CD4-positive, alpha-beta T cell treated with Interleukin-6 at 100 ng/mL for 8 hours (primary cell): Measurements from ENCODE around the gene FNDC5.

ENCODE experiments used
- DNase-seq: peaks from one replicate; pipeline ENCODE4 v3.0.0-alpha.2; 2020; ENCODE audit warnings: mixed read lengths, low spot score

FNDC5 gene

GRCh38 chr1:32897082-32898049 is 26.7 kb upstream of the FNDC5 start:
- no peak for DNase-seq

DNA sequence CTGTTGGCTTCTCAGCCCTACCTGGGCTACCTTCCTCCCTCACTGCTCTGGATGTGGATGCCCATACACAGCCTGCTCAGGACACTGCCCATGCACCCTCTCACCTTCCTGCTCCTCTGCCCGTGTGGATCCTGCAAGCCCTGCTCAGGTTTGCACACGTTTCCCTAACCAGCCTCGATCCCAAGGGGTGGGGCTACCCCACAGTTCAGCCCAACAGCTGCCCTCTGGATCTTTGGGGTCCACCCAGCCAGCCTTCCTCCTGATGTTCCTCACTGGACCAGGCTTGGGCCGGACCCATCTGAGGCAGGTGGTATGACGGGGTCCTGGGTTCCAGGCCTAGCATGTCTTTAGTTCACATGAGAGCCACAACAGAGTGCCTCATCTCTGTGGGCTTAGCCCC is 25.7 kb upstream of the FNDC5 start:
- no peak for DNase-seq

DNA sequence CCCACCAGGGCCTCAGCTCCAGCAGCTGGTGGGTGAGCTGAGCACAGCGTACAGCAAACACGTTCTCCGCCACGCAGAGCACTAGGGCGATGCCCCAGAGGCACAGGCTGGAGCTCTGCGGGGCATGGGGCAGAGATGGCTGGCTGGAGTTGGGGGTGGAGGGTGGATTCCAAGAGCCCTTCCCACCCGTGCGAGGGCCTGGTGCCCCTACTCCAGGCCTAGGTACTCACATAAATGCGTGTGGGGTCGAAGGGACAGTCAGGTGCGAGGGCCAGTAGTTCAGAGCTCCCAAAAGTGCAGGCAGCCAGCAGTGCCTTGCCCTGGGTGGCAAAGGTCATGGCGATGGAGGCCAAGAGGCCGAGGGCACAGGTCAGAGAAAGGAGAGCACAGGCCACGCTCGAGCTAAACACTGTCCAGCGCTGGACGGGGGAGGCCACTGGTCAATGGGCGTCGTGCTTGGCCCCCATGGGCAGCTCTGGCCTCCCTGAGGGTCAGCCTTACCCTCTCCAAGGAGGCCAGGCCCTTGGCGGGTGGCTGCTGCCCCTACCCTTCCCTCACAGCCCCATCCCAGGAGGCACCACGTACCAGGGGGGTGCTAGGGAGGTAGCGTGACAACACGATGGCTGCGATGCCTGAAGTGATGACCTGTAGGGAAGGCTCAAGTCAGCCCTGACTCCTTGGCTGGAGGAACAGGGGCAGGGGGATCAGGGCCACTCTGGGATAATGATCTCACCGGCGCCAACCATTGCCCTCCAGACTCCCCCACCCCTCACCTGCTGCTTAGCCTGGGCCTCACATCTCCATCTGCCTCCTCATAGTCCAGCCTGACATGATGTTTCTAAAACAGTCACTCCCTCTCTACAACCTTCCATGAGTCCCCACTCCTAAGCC is 24.9 kb upstream of the FNDC5 start:
- DNase-seq = no peak

DNA sequence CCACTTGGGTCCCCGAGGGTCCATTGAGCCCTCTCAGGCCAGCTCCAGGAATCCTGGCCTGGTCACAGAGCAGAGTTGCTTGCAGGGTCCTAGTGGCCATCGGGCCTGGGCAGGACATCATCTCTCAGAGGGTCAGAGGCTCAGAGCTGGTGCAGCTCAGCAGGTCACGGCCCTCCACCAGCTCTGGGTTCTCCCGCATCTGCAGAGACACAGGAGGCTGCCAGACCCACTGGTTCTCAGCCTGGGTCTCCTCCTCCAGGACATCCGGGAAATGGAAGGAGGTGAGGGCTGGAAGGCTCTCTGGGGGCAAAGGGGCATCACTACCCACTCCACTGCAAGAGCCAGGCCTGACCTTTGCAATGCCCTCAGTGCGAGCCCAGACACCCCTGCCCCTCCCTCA is 24.0 kb upstream of the FNDC5 start:
- no peak for DNase-seq

- no peak for DNase-seq
Observed at GRCh38 chr1:32894019-32894600, 23.4 kb upstream of the FNDC5 start.

GRCh38 chr1:32893198-32894018 is 22.7 kb upstream of the FNDC5 start:
- no peak for DNase-seq

DNA sequence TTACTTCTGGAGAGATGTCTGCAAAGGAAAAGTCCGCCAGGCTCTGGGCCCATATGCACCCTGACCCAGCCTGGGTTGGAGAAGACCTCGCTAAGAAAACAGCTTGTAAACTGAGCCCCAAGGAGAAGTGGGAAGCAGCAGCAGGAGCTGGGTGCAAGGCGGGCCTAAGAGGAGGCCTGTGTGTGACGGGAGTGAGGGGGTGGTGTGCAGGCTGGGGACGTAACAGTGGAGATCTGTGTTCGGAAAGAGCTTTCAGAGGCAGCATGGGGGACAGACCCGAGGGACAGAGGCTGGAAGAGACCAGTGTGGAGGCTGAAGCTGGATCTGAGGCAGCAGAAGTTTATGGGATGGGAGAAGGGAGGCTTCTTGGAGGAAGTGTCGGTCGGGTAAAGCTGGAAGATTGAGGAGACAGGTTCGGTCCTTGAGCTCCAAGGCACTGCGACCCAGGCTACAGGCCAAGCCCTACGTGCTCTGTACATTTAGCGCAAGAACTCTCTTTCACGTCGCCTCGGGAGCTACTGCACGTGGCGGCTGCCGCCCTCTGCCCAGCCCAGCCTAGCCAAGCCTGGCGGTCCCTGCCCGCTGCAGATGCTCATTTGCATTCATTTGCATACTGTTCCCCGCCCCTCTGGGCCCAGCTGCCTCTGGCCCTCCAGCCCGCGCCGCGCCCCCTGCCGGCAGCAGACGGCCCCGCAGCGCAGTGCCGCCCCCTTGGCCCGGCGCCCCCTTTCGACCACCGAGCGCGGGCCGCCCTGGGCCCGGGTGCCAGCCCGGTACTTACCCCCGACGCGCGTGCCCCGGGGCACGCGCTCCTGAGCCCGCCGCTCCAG is 21.9 kb upstream of the FNDC5 start:
- no peak for DNase-seq

- DNase-seq = no peak
Observed at GRCh38 chr1:32891630-32892029, 20.9 kb upstream of the FNDC5 start.

- no peak for DNase-seq
Observed at GRCh38 chr1:32891241-32891570, 20.5 kb upstream of the FNDC5 start.

GRCh38 chr1:32890516-32891240 is 20.0 kb upstream of the FNDC5 start:
- no peak for DNase-seq

DNA sequence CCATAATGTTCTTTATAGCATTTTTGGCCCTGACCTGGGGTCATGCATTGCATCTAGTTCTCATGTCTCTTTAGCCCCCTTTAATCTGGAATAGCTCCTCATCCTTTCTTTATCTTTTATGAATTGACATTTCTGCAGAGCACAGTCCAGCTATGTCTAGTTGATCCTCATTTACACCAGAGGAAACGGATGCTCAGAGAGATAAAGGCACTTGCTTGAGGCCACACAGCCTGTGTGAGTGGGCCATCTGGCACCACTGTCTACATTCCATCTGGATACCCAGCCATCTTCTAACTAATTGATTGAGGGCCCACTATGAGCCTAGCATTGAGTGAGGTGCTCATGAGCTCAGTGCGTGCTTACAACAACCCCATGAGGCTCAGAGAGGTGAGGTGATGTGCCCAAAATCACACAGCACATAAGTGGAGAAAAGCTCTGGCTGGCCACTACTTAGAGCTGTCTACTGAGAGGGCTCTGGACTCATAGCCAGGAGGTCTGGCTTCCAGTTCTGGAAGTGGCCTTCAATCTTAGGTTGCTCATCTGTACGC is 19.1 kb upstream of the FNDC5 start:
- DNase-seq = no peak

DNA sequence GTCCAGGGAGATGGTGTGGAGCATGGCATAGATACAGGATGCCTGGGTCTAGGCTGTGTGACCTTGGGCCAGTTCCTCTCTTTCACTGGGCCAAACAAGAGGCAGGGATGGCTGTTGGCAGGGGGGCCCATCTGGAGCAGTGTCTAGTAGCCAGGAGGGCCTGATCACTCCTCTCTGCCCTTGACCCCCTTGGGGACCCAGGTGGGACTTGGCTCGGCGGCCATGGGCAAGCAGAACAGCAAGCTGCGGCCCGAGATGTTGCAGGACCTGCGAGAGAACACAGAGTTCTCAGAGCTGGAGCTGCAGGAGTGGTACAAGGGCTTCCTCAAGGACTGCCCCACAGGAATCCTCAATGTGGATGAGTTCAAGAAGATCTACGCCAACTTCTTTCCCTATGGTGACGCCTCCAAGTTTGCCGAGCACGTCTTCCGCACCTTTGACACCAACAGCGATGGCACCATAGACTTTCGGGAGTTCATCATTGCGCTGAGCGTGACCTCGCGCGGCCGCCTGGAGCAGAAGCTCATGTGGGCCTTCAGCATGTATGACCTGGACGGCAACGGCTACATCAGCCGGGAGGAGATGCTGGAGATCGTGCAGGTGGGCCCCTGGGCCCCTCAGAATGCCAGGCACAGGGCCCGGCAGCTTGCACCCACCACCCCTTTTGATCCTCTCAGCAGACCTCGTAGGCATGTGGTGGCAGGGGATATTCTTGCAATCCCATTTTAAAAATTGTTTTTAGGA is 18.1 kb upstream of the FNDC5 start:
- no peak for DNase-seq

- no peak for DNase-seq
Observed at GRCh38 chr1:32888134-32888533, 17.4 kb upstream of the FNDC5 start.

- no peak for DNase-seq
Observed at GRCh38 chr1:32887623-32888022, 16.9 kb upstream of the FNDC5 start.

DNA sequence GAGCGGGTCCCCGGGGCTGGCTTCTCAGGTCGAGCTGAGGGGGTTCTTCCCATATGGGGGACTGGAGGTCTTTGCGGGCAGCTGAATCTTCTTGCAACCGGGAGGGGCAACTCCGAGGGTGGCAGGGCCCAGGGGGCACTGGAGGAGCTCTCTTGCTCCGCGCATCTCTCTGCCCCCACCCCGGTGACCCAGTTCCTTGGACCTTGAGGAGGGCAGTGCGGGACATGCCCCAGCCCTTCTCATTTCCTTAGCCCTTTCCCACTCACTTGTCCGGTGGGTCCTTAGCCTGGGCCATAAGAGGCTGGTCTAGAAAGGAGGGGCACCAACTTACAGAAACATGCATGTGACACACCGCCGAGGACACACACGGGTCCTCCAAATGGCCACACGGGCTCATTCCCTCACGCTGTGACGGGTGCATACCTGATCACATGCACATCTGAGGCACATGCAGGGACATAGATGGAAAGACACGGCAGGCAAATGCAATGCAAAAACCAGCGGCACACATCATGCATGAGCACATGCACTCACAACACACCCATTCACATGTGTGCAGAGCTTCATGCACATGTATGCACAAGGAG is 16.2 kb upstream of the FNDC5 start:
- no peak for DNase-seq

DNA sequence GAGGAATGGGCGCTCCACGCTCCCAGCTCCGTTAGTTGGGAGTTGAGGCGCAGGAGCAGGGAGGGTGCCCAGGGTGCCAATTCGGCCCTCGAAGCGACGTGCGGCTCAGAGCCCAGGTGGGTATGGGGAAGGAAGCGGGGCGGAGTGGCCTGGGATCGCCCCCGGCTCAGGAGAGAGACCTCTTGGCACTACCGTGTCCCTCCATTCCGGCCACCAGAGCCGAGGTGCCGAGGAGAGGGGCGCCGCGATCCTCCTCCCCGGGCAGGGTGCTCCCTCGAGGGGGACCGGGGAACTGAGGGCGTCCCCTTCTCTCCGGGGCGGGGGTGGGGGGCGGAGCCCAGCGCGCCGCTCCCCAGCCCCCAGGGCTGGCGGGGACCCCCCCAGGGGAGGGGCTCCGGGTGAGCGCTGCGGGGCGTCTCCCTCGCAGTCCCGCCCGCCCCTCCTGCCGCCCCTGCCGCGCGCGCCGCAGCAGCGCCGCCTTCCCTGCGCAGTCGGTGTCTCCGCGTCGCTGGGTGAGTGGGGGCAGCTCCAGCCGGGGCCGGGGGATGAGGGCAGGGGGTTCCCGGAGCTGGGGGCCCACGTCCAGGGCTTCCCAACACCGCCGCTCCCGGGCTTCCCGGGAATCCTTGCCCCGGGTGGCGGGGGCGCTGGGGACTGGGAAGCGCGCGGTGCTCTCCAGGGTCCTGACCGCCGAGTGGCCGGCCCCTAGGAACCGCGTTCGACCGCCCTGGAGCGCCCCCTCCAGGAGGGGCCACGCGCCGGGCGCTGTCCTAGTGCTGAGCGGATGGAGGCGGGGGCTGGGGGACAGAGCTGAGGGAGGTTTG is 15.5 kb upstream of the FNDC5 start, which contains the start of gene HPCA:
Gene HPCA (plus strand): TSS at position 488 of the 824 bp plus-strand sequence. CDS start 2,408 bp downstream, outside the sequence.
- DNase-seq = no peak

DNA sequence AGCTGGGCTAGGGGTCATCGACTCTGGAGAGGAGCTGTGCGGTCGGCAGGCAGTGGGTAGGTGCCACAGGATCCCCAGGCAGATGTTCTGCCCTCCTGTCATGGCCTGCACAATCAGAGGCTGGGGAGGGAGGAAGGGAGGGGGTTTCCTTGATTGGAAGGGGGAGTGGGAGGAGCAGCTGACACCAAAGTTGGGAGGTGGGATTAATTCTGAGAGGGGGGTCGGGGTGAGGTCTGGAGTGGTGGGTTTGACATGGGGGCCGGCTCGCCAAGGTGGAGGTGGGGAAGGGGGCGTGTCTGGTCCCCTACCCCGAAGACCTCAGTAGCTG is 14.9 kb upstream of the FNDC5 start:
- no peak for DNase-seq

DNA sequence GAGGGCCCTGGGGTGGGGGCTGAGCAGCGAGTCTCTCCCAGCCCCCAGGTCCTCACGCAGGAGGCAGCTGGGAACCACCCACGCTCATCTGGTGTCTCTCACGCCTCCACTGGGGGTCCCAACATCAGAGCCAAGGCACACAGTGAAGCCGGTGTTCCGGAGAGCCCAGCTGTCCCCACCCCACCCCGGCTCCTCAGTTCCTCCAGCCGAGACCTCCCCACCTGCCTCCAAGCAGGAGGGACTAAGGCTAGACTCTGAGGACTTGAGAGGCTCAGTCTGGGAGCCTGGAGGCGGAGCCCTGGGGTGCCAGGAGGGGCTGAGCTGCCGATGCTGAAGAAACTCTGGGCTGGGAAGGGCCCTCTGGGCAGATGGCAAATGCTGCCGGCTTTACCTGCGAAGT is 14.0 kb upstream of the FNDC5 start:
- no peak for DNase-seq
